Raji (cell line): Measurements from ENCODE around the gene DSCAML1.

Experiments
- POLR2A ChIP-seq: IDR thresholded peaks from 2 replicates; pipeline ENCODE4 v1.6.1; 2011; ENCODE audit warnings: low read depth, low read length, control low read depth; ENCODE audit not compliant: insufficient read depth

DSCAML1 gene

DNA sequence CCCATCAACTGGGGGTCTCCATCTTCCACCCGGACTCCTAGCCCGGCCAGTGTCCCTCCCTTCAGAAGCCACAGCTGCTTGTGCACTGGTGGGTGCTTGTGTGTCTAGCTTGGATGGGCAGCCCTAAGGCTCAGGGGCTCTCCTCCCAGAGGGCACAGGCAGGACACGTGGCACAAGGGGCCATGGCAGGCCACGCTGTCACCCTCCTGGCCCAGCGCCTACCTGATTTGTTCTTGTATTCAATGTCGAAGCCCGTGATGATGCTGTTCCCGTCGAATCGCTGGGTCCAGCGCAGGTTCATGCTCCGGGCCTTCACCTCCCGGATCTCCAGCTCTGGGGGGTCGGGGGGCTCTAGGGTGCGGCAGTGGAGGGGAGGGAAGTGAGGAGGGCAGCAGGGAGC, 316.8 kb downstream of the DSCAML1 start:
- no peak for TF ChIP-seq POLR2A

DNA sequence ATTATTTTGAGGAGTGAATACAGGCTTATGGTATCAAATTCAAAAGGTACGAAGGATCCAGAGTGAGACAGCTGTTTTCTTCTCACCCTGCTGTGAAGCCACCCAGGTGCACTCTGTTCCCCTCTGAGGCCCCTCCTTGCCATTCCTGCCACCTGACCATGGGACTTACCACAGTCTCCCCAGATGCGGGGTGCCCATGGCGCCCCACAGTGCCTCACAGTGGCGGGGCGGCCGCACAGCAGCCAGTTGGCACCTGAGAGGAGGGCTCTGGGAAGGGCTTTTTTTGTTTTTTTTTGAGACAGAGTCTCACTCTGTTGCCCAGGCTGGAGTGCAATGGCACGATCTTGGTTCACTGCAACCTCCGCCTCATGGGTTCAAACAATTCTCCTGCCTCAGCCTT, 317.6 kb downstream of the DSCAML1 start:
- TF ChIP-seq POLR2A = no peak

DNA sequence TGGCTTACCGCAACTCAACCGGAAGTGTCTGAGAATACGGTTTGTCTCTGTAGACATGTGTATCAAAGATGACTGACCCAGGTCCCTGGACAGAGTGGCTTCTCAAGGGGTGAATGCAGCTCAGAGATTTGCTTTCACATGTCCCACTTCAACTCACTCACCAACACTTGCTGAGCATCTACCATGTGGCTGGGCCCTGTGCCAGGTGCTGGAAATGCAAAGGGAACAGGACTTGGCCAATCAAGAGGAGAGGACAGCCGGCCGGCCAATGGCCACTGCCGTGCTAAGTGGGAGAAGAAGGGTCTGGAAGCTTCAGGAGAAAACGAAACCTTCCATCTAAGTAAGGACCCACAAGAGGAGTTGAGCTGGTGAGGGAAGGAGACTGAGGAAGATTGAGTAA, 318.1 kb downstream of the DSCAML1 start:
- no peak for TF ChIP-seq POLR2A

DNA sequence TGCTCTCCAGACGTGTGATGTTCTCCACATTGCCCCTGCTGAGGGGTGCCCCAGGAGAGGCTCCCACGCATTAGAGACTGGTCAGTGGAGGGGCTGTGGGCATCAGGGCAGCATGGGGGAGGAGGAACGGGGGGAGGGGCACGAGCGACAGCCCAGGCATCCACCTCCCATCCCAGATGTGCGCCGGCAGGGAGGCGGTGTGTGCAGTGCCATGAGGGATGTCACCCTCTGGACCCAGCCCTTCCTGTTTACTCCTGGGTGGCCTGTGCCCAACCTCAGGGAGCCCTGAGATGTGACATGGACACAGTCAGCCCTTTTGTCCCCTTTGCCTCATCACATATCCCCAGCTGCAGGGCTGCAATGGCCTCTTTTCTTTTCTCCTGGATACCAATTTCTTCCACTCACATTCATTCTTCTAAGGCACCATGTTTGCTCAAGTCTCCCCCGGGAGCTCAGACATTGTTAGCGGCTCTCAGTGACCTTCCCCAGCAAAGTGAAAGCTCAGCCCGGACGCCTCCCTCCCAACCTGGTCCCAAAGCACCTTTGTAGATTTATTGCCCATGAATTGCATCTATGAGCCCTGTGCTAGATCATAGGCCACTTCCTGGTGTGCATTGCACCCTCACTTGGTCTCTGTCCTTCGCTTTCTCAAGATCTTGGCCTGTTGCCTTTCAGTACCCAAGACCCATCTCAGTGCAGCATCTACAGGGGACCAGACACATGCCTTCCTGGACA, 318.7 kb downstream of the DSCAML1 start:
- TF ChIP-seq POLR2A = no peak

DNA sequence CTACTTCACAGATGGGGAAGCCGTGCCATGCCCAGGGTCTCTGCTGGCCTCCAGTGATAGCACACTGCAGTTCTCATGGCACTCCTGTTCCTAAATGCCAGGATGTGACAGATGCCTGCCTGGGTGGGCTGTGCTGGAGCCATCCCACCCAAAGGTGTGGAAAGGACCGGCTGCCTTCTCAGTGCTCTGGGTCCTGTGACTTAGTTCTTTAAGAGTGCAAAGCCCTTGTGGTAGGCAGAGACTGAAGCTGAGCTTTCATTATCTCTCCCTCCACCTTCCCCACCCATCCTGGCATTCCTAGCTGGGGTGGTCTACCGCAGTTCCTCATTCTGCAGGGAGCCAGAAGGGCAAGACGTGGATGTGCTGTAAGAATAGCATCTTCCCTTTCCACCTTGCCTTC, 319.3 kb downstream of the DSCAML1 start:
- no peak for TF ChIP-seq POLR2A

DNA sequence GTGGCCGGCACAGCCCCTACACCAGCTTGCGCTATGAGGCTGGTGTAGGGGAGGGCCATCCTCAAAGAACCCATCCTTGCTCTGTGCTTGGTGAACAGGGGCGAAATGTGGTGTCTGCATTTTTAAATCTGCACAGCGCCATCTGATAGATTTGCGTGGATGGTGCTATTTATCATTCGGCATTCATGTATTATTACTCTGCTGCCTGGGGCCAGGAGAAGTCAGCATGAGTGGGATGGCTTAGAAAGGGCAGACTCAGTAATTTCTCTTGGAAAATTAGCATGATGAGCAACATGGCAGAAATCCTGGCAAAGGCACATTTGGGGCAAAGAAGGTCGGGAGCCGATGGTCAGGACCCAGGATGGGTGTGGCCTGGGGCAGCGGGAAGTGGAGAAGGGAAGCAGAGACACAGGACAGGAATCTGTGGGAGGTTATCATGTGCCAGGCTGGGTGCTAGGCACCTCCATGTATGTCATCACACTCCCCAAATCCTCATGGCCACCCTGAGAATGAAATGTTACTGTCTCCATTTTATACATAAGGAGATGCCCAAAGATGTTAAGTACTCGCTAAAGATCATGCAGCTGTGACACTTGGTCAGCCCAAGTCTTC, 320.4 kb downstream of the DSCAML1 start:
- TF ChIP-seq POLR2A = no peak

DNA sequence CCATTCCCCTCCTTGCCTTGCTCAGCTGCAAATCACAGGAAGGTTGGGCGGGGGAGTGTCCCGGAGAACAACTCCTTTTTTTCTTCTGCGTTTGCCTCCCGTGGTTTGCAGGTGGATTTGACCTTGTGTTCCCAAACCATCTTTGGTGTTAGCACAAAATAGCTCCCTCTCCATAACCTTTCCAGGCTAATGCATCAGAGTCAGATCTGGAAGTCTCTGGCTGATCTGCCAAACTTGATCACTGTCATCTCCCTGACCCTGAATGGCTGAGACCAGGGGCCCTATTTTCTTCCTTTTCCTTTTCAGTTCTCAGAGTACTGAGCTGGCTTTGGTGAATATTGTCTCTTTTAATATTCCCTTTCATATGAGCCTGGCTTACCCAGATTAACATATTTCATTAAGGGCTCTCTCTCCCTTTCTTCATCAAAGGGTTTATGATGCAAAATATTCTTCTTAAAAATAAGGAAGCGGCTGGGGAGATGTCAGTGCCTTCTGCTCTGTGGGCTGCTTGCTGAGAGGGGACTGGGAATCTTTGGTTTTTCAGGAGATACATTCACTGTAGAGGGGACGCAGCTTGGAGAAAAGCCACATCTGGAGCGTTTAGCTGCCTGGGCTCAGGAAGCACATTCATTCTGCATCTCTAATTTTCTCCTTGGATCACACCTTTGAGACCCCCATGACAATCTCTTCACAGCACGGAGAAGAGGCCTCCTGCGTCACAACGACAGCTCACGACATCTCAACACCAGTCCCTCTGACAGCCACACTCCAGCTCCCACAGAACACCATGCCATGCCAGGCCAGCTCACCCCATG, 321.1 kb downstream of the DSCAML1 start:
- no peak for TF ChIP-seq POLR2A

DNA sequence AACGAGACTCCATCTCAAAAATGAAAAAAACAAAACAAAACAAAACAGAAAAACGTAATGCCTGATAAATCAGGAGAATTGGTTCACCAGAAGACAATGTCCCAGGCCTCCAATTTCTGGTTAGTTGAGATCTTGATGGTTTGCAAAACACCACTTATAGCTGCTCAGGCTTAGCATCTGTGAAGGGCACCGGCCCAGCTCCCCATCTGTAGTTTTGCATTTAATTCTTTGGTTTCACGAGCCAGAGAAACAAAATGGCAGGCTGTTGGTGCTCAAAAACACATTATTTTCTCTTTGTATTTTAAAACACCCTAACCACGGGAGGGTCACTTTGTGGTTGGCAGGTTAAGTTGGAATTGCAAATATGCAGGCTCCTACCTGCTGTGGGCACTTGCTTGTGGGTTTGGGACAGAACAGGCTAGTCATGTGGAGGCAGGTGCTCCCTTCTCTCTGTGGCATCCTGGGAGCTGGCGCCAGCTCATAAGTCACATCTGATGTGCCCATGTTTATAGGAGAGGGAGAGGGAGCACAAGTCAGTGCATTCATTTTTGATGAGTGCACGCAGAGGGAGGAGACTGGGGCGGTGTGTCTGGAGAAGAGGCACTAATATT, 323.4 kb downstream of the DSCAML1 start:
- no peak for TF ChIP-seq POLR2A

DNA sequence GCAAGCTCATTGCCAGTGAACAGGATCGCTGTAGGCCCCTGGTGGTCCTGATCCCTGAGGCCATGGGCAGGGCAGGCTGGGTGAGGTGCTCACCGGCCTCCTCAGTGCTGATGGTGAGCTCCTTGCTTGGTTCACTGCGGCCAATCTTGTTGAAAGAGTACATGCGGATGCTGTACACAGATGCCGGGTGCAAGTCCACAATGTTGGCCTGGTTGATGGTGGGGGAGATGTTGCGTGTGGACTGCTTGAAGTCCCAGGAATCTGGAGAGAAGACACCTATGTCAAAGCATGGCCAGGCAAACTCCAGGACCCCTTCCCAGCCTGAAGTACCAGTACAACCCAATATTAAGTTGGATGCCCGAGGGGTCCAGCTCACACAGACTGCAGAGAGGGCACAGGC, 325.2 kb downstream of the DSCAML1 start:
- no peak for TF ChIP-seq POLR2A

DNA sequence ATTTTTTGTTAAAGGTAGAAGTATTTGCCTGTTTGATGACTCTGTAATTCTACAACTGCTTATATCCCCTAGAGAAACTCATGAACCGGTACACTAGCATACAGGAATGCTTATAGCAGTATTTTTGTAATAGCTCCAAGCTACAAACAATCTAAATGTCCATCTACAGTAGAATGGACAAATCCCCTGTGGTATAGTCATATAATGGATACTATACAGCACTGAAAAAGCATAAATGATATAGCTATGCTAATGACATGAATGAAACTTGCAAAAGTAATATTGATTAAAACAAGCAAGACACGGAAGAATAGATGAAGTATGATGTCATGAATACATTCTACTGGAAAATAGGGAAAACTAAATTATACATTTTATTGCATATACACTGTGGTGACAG, 326.4 kb downstream of the DSCAML1 start:
- no peak for TF ChIP-seq POLR2A

DNA sequence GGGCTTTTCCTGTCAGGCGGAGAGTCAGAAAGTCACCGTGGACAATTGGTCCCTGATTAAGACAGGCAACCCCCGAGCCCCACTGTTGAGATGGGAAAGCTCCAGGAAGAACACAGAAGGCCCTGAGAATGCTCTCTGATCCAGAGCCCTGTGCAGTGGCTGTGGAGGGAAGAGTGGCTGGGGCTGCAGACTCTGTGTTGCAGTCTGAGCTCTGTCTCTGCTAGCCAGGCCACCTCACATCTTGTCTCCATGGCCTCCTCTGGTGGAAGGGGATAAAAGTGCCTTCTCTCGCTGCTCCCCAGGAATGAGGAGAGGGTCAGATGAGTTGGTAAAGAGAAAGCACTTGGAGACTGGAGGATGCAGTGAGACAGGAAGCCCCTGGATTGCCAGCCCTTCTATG, 328.1 kb downstream of the DSCAML1 start:
- TF ChIP-seq POLR2A = no peak

DNA sequence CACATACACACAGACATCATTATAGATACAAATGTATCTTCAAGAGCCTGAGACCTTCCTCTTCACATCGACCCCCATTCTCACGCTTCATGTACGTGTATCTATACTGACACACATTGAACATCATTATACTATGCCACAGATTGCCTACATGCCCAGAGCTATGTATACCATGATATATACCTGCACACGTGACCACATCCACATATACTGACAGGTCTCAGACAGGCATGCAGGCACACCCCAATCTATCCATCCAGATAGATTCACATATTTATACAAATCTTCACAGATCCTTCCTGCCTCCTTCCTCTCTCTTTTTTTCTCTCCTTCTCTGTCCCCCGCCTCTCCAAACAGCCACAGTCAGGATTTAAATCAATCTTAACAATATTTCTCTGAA, 329.2 kb downstream of the DSCAML1 start:
- no peak for TF ChIP-seq POLR2A

DNA sequence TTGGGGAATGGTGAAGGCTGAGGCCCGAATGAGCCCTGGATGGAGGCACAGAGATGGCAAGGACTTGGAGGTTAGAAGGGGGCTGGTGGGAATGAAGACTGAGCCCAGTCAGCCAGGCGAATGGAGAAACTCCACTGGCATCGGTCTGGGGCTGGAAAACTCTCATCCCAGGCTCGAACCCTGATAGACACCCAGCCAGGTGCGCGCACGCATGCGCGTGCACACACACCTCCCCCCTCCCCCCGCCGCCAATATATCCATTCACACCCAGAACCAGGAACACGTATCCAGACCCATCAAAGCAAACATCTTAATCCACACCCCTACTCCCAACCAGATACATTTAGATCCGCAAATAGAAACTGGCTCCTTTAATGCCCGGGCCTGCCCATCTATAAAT, 330.1 kb downstream of the DSCAML1 start:
- TF ChIP-seq POLR2A = no peak

DNA sequence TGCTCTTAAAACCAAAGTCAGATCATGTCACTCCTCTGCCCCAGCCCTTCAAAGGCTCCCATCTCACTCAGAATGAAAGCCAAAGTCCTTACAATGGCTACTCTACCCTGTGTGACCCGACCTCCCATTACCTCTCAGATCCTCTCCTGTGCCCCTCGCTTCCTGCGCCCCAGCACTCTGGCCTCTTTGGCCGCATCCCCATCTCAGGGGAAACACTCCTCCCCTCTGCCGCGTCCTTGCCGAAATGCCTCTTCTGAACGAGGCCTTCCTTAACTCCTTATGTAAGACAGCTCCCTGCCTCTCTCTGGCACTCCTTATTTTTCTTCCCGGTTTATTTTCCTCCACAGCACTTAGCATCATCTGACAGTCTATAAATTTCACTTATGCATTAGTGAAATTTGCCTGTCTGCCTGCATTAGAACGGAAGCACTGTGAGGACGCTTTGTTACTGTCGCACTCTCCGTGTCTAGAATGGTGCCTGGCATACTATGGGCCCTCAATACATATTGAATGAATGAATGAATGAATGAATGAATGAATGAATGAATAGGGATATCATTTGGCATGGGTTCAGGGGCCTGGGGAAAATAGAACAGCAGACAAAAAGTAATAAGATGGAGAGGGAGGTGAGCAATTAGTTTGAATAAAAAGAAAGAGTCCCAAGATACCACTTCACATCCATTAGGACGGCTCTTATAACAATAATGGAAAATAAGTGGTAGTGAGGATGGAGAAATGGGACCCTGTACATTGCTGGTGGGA, 331.6 kb downstream of the DSCAML1 start:
- TF ChIP-seq POLR2A = no peak

DNA sequence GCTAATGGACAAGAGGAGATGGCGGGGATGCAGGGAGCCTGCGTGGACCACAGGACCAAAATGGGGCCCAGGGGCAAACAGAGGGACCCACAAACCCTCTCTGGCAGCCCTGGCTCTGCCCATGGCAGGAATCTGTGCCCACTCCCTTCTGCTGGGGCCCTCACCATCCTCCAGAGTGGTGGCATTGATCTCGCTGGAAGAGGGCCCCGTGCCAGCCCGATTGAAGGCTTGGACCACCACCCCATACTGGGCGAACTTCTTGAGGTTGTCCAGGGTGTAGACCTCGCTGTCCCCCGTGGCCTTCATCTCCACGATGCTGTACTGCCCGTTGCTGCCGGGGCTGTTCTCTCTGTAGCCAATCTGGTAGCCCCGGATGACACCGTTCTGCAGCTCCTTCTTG, 332.2 kb downstream of the DSCAML1 start:
- no peak for TF ChIP-seq POLR2A
